Neutrophil (primary cell): ENCODE measurements around the gene CXCL1.

Experiments
- H3K27ac ChIP-seq: fragments of 200-600 bp; sonication (generic); 2 replicates; pipeline ENCODE4 v1.5.1; 2016; ENCODE audit warnings: mild to moderate bottlenecking, moderate library complexity
- H3K27me3 ChIP-seq: fragments of 200-600 bp; sonication (generic); 2 replicates; pipeline ENCODE4 v1.6.0; 2016; ENCODE audit warnings: mild to moderate bottlenecking
- H3K36me3 ChIP-seq: fragments of 200-600 bp; sonication (generic); 2 replicates; pipeline ENCODE4 v1.5.1; 2017
- H3K4me1 ChIP-seq, 2 experiments: fragments of 200-600 bp in 1 of 2; sonication (generic) in 1 of 2; 1 replicate in 1 of 2; 2 replicates in 1 of 2; pipeline versions ENCODE4 v1.5.1 to v1.6.1; 2013 to 2016; ENCODE audit warnings: low read depth in 1 of 2, low read length in 1 of 2, mild to moderate bottlenecking in 1 of 2, moderate library complexity in 1 of 2; ENCODE audit not compliant: control insufficient read depth in 1 of 2, insufficient read depth in 1 of 2
- H3K4me3 ChIP-seq, 2 experiments: fragments of 200-600 bp in 1 of 2; sonication (generic) in 1 of 2; 1 replicate in 1 of 2; 2 replicates in 1 of 2; pipeline ENCODE4 v1.5.1; 2013 to 2016; ENCODE audit warnings: low read depth in 1 of 2, low read length in 1 of 2, mild to moderate bottlenecking in 1 of 2, moderate library complexity in 1 of 2
- H3K9me3 ChIP-seq: fragments of 200-600 bp; sonication (generic); 2 replicates; pipeline ENCODE4 v1.5.1; 2016
- TF ChIP-seq, protein P1 (sequence below): fragments of 200-600 bp; sonication (generic); IDR thresholded peaks from 2 replicates; pipeline ENCODE4 v1.5.1; 2016; ENCODE audit warnings: antibody characterized with exemption

Gene CXCL1

GRCh38 chr4:73918058-73918457 is 48.9 kb downstream of the CXCL1 start:
- Histone ChIP-seq H3K36me3 (no peaks in the 10 kb centered on the region), H3K27ac (no peak overlapping the region), H3K4me1 (peaks cover 0 to 9% of the 10 kb centered on the region in 2 experiments), H3K27me3 (no peaks in the 10 kb centered on the region), H3K9me3 (no peaks in the 10 kb centered on the region), H3K4me3 (no peak overlapping the region)
- TF ChIP-seq, protein P1, sequence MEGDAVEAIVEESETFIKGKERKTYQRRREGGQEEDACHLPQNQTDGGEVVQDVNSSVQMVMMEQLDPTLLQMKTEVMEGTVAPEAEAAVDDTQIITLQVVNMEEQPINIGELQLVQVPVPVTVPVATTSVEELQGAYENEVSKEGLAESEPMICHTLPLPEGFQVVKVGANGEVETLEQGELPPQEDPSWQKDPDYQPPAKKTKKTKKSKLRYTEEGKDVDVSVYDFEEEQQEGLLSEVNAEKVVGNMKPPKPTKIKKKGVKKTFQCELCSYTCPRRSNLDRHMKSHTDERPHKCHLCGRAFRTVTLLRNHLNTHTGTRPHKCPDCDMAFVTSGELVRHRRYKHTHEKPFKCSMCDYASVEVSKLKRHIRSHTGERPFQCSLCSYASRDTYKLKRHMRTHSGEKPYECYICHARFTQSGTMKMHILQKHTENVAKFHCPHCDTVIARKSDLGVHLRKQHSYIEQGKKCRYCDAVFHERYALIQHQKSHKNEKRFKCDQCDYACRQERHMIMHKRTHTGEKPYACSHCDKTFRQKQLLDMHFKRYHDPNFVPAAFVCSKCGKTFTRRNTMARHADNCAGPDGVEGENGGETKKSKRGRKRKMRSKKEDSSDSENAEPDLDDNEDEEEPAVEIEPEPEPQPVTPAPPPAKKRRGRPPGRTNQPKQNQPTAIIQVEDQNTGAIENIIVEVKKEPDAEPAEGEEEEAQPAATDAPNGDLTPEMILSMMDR, result no peak

- no peaks in the 10 kb centered on the region for H3K27me3 ChIP-seq
- no peaks in the 10 kb centered on the region for H3K9me3 ChIP-seq
- peaks cover 0 to 14% of the 10 kb centered on the region in 2 experiments for H3K4me1 ChIP-seq
- H3K27ac ChIP-seq, result no peak overlapping the region
- TF ChIP-seq, protein P1, result no peak
- no peak overlapping the region for H3K4me3 ChIP-seq
- no peaks in the 10 kb centered on the region for H3K36me3 ChIP-seq
Observed at GRCh38 chr4:73919691-73920090, 50.5 kb downstream of the CXCL1 start.
